HG03280 (cell line): ENCODE results near the gene STK33.
A peak's percentile ranks its signal among the peaks of the same experiment; 100 is the strongest.

Source experiments
- ATAC-seq: cut with Tn5 transposase; IDR thresholded peaks from one replicate; pipeline ENCODE4 v1.9.1; 2021; ENCODE audit warnings: mild to moderate bottlenecking, moderate library complexity; ENCODE audit not compliant: unreplicated experiment

STK33 gene

GRCh38 chr11:8593935-8594909 lies at the start of gene STK33:
Gene STK33, minus strand, starts transcription at chr11:8594228. Its CDS starts 119,323 bp downstream, at chr11:8474905.
- peak; percentile 92 for ATAC-seq

GRCh38 chr11:8642196-8642841 lies 48.3 kb upstream of the STK33 start:
- no peak for ATAC-seq

DNA sequence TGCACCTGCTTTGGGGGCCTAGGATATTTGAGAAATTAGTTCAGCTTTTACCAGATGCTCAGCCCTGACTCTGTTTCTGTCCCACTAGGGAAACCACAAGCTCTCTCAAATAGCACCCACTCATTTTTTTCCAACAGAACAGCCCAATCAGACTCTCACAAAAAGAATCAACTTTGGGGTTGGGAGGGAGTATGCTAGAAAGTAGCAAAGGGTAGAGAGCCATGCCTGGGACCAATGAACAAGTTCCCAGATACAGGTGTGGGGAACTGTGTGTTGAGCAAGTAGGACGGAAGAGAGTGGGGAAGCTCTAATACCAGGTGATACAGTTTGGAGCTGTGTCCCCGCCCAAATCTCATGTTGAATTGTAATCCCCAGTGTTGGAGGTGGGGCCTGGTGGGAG lies 47.3 kb upstream of the STK33 start:
- no peak for ATAC-seq

DNA sequence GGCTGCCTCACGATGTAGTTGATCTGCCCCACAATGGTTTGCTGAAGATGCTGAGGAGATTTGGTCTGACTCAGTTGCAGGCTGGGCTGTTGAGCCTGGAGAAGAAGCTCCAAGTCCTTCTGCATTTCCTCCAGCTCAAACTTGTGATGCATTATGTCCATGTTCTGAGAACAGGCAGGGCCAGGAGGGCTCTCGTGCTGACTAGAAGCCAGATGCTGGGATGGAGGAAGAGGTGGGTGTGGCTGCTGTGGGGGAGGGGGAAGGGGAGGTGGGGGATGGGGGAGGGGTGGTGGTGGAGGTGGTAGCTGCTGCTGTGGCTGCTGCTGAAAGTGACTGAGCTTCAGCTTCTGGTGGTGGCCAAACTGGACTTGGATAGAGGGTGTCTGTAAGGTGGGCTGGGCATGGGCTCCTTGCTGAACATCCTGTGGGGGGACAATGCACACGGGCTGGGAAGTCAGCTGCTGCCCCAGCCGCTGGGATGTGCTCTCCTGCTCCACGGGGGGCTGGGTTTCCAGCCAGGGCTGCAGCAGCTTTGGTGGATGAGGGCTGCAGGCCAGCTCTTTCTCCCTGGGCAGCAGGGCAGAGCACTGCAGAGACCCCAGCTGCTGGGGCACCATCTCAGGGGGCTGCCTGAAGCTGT lies 46.4 kb upstream of the STK33 start:
- ATAC-seq: no peak

DNA sequence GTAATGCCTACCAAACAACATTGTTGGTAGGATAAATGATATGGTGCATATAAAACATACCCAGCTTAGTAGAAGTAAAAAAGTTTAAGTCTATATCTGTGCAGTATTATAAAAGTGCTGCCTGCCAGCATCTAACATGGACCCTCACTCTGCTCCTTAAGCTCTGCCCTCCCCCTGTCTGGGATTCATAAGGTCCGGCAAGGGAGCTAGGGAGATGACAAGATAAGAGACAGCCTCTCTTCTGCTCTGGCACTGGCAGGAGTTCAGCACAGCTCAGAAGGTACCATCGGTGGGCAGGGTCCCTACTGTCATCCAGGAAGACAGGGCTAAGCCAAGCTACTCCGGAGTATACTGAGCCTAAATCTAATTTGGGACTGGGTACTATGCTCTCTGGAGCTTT lies 45.6 kb upstream of the STK33 start:
- ATAC-seq: no peak

- no peak for ATAC-seq
Observed at GRCh38 chr11:8638300-8638699, 44.3 kb upstream of the STK33 start.

DNA sequence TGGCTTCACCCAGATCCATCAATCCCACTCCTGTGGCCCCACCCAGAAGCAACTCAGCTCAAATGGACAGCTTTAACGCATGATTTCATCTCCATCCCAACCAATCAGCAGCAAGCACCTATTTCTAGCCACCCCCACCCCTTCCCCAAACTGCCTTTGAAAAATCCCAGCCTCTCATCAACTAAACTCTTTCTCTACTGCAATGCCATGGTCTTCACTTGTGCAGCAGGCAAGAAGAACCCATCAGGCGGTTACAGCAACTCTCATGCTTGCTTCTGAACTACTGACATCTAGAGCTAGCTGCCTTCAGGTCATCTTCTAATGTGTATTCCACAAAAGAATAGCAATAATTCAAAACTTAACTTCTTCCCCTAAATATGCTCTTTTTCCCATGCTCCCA lies 42.1 kb upstream of the STK33 start:
- ATAC-seq: no peak

GRCh38 chr11:8634498-8634897 lies 40.5 kb upstream of the STK33 start:
- no peak for ATAC-seq

- ATAC-seq: no peak
Observed at GRCh38 chr11:8631395-8632118, 37.5 kb upstream of the STK33 start.

DNA sequence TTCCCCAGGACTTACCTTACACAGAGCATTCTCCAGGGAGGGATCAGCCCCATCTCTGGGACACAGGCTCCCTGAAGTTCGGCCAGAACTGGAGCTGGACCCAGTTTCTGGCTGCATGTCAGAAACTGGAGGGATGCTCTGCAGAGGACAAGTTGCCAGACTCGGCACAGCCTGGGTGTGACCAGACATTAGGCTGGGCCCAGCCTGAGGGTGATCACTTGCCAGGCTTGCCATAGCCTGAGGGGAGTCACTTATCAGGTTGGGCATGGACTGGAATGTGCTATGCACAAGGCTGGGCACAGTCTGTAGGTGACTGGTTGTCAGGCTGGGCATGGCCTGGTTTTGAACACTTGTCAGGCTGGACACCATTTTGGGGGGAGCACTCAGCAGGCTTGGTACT lies 30.7 kb upstream of the STK33 start:
- ATAC-seq: no peak

DNA sequence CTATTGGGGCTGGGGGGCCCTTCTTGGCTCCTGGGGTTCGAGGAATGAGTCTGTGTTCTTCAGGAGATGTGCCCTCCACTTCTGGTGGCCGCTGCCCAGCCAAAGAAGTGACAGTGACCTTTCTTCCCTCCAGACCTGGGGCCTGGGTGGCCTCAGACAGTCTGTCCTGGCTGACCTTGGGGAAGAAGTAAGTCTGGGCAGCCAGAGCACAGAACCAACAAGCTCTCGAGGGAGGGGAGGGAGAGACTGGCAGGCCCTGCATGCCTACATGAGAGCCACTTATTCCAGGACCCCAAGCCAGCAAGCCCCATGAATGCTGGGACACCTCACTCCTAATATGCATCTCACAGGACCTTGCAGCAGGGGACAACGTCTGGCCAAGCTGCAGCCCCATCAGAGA lies 27.1 kb upstream of the STK33 start:
- no peak for ATAC-seq

DNA sequence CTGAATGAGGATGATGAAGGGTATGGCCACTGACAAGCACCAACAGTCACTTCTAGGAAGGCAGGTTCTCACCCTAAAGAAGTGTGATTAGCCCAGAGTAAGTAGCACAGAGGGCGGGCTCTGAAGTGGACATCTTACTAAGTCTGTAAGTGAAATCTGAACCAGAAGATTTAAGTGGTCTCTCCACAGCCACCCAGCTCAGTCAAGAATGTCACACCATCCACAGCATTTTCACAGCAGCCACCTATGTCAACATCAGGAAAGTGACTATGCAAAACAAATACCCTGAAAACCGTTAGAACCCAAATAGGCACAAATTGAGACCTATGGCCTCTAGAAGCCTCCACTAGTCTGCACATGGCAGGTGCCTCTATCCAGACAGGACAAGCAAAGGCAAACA lies 23.0 kb upstream of the STK33 start:
- ATAC-seq: no peak

DNA sequence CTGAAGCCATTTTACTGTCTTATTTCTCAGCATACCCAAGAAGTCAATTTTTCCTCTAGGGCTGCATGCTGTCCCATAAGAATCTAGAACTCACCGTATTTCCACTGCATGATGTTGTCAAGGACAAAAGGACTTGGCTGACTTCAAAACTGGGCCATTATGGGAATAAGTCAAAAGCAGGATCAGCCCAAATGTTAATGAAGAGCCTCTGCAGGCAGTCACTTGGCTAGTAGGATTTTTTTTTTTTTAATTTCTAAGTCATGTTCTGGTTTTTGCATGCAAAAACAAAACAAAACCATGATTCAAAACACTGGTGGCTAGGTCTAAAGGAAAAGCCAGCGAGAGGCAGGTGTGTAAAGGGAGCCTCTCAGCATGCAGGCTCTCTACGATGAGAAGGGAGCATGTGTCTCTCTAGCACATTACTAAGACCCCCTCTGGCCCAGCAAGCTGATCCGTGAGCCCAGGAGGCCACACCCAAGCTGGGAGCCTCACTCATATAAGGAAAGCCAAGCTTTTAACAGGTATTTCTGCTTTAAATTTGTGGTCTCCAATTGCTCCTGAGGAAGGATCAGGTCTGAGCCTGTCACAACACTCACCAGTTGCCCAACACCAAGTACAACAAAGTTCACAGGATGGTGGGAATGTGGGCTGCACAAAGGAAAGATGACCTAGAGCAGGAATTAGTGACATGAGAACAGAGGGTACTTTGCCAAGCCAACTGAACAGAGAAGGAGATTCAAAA lies 21.4 kb upstream of the STK33 start:
- ATAC-seq: no peak

GRCh38 chr11:8614497-8614896 lies 20.5 kb upstream of the STK33 start:
- no peak for ATAC-seq

- ATAC-seq: no peak
Observed at GRCh38 chr11:8613036-8613435, 19.0 kb upstream of the STK33 start.

DNA sequence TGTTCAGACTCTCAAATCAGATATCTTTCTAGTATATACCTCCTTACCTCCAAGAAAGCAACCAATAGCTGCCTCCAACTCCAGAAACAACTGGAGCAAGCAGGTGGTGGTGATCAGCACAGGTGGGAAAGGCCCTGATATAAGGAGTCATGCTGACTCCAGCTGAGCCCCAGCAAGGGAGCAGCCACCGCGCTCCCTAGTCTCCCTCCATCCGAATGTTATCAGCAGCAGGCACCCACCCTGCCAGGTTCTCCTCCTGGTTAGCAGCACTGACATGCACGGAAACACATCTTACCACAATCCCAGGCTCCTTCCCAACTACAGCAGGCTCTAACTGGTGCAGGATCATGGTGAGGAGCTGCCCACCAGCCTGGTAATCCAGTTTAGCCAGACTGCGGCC lies 18.5 kb upstream of the STK33 start:
- no peak for ATAC-seq

GRCh38 chr11:8610532-8611116 lies 16.6 kb upstream of the STK33 start:
- no peak for ATAC-seq

GRCh38 chr11:8608652-8609051 lies 14.6 kb upstream of the STK33 start:
- no peak for ATAC-seq

- no peak for ATAC-seq
Observed at GRCh38 chr11:8605971-8606563, 12.0 kb upstream of the STK33 start.
